Mucosa of descending colon (tissue), 3 donors: ENCODE data around the gene HSPA12B. TPM values are rescaled to one million over a fixed set of nuclear protein-coding genes. Genes with fewer than 3 reads are reported as not detected.

Source experiments
- ATAC-seq: fragments of 200-7000 bp; cut with Tn5 transposase; one replicate; pipeline ENCODE4 v1.9.1; 2020; ENCODE audit warnings: mild to moderate bottlenecking, moderate library complexity
- DNase-seq, 3 donors: peaks; one replicate each; pipeline ENCODE4 v3.0.0-alpha.2; 2020
- H3K36me3 ChIP-seq: fragments of 200-600 bp; one replicate; pipeline ENCODE4 v1.8.0; 2021; ENCODE audit warnings: low read depth, mild to moderate bottlenecking
- H3K4me1 ChIP-seq: fragments of 200-600 bp; one replicate; pipeline ENCODE4 v1.8.0; 2021; ENCODE audit warnings: low read depth, mild to moderate bottlenecking
- H3K4me3 ChIP-seq: fragments of 200-600 bp; one replicate; pipeline ENCODE4 v1.8.0; 2021; ENCODE audit warnings: mild to moderate bottlenecking
- H3K9me3 ChIP-seq: fragments of 200-600 bp; one replicate; pipeline ENCODE4 v1.8.0; 2021; ENCODE audit warnings: mild to moderate bottlenecking
- CTCF ChIP-seq: fragments of 200-600 bp; IDR thresholded peaks from one replicate; pipeline ENCODE4 v1.8.0; 2022; ENCODE audit warnings: antibody characterized with exemption, mild to moderate bottlenecking
- intact Hi-C, 2 donors: fragments of 100-400 bp; cut with DNase I in 1 of 2; cut with micrococcal nuclease in 1 of 2; formaldehyde crosslinking; loops; one replicate each; pipeline versions ENCODE4 v1.11.0 to v1.11.1; 2022; cut with DNase I, micrococcal nuclease
- total RNA-seq, 3 donors: library from RNA; stranded (reverse); fragmentation: NEBNext Ultra II Directional in 2 of 3; extraction: Animal tissue kit (Norgen Biotek cat#: 25700) in 2 of 3; gene quantifications; one replicate each; pipeline versions ENCODE4 v1.2.1 to v1.2.4, GENCODE V29; 2021 to 2023
- donor health status: DM: no; HTN: no; CAD: no; lungs with moderate emphysema.
- donor health status: DM: no; HTN: no; CAD: no.
- donor health status: DM: no; HTN: yes; CAD: no.

The HSPA12B gene
- total RNA-seq, 3 donors from 2014 or later = 1.2 to 5.9 (median 3.4) TPM

DNA sequence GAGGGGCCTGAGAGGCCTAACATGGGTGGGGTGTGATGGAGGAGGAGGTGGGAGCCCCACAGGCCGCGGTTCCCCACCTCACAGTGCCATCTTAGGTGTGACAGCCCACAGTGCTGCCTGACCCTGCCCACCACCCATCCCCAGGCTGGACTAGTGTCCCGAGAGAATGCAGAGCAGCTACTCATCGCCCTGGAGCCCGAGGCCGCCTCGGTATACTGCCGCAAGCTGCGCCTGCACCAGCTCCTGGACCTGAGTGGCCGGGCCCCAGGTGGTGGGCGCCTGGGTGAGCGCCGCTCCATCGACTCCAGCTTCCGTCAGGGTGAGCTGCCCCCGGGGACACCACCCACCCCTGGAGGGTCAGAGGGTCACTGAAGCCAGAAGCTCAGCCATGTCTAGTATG, 15.6 kb downstream of the HSPA12B start:
- ATAC-seq (no peak), DNase-seq (no peak)

DNA sequence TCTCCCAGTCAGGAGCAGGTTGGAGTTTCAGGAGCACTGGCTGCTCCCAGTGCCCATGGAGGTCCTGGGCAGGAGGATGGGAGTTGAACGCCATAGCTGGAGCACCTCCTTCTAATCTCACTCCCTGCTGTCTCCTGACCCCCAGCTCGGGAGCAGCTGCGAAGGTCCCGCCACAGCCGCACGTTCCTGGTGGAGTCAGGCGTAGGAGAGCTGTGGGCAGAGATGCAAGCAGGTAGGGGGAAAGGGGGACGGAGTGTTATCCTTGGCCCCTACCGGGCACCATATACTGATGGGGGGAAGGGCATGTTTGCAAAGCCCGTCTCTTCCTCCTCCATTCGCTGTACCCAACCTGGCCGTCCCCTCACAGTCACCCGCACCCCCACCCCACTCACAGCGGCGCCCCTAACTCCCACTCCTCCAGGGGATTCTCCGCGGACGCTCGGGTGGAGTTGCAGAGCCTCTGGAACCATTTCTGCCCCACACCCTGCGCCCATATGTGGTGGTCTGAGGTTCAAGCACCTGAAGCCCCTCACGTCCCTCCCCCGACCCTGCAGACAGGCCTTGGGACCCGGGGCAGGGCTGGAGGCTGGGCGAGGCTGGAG, 16.7 kb downstream of the HSPA12B start:
- no peak overlapping the region for H3K4me3 ChIP-seq
- no peak for ATAC-seq
- intact Hi-C loops = no loop called here
- H3K4me1 ChIP-seq = peaks cover 7% of the 10 kb centered on the region
- TF ChIP-seq CTCF = no peak
- H3K9me3 ChIP-seq = no peaks in the 10 kb centered on the region
- no peak for DNase-seq
- H3K36me3 ChIP-seq = no peaks in the 10 kb centered on the region

More for the DNA sequence above, 15.6 kb downstream of the HSPA12B start:
- H3K4me1 ChIP-seq = peaks cover 7% of the 10 kb centered on the region
- H3K4me3 ChIP-seq = no peak overlapping the region
- intact Hi-C loops = no loop called here
- H3K9me3 ChIP-seq = no peaks in the 10 kb centered on the region
- H3K36me3 ChIP-seq = no peaks in the 10 kb centered on the region
- TF ChIP-seq CTCF = no peak

- intact Hi-C loops = no loop called here
- TF ChIP-seq CTCF = peak; percentile 60
- H3K4me3 ChIP-seq = no peak overlapping the region
- no peaks in the 10 kb centered on the region for H3K36me3 ChIP-seq
- no peaks in the 10 kb centered on the region for H3K9me3 ChIP-seq
- H3K4me1 ChIP-seq = peaks cover 7% of the 10 kb centered on the region
- DNase-seq = no peak
- peak; percentile 56 for ATAC-seq
Observed at GRCh38 chr20:3749689-3750531, 17.4 kb downstream of the HSPA12B start.

- no peak overlapping the region for H3K4me3 ChIP-seq
- TF ChIP-seq CTCF = no peak
- DNase-seq (no peak), ATAC-seq (no peak)
- intact Hi-C loops = no loop called here
- no peaks in the 10 kb centered on the region for H3K36me3 ChIP-seq
- H3K4me1 ChIP-seq = peaks cover 7% of the 10 kb centered on the region
- H3K9me3 ChIP-seq = no peaks in the 10 kb centered on the region
Observed at GRCh38 chr20:3751305-3751674, 18.8 kb downstream of the HSPA12B start.

GRCh38 chr20:3751675-3752385, 19.3 kb downstream of the HSPA12B start:
- no peak for TF ChIP-seq CTCF
- peaks cover 7% of the 10 kb centered on the region for H3K4me1 ChIP-seq
- DNase-seq (peak; percentile 70 to 80 (median 74)), ATAC-seq (peak; percentile 60)
- no peaks in the 10 kb centered on the region for H3K36me3 ChIP-seq
- no peak overlapping the region for H3K4me3 ChIP-seq
- no peaks in the 10 kb centered on the region for H3K9me3 ChIP-seq
- intact Hi-C loops = no loop called here
